ENCODE measurements around the gene CNDP2. TPM values are rescaled to one million over a fixed set of nuclear protein-coding genes. Genes with fewer than 3 reads are reported as not detected.

Gene CNDP2
- polyA plus RNA-seq, 2 of the 4 experiments (the other 2 are of a cell fraction), result 93.7 to 106 TPM

DNA sequence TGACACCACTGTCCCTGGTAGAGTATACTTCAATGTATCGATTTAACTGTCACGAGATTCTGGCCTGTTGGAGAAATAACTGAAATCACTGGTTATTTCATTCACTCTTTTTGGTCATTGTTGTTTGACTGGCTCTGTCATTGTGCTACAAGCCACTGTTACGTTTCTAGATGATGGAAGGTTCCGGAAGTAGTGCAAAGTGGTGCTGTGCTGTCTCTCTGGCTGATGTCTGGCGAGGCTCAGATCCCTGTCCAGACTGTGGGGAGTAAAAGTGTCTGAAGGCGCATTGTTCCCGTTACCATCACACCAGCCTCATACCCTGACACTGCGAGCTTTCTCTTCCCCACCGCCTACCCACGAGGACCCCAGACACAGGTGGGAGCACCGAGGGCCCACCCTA lies 49.8 kb downstream of the CNDP2 start:
- no peak for FAIRE-seq
- no peak for DNase-seq (ENCODE audit: low read depth in 1 of 2, low spot score in 1 of 2)
- Histone ChIP-seq H3K4me3 (no peak overlapping the region), H3K4me2 (no peak overlapping the region), H3K9me3 (0 out of 3 replicates have a peak, but pooled peaks cover 4% of the 10 kb centered on the region), H3K27ac (no peak overlapping the region), H3K4me1 (no peaks in the 10 kb centered on the region)
- ChIA-PET POLR2A (no interaction called here), CTCF (interaction anchor here (0.6 kb wide), 1 partner anchor 1783 kb away, joined by 3 read pairs; no protein-coding TSS in a partner anchor)
- TF ChIP-seq HOXB13 (CRISPR knock-in tag; IDR thresholded peaks at IDR 0.05; ENCODE audit: low read depth) (no peak), ZFP36 (IDR thresholded peaks at IDR 0.05; ENCODE audit: borderline replicate concordance, partially characterized antibody) (no peak), SREBF2 (IDR thresholded peaks at IDR 0.05) (no peak), HDAC2 (IDR thresholded peaks at IDR 0.05) (no peak), RAD21 (conservative IDR thresholded peaks at IDR 0.05 in 1 of 2, IDR thresholded peaks at IDR 0.05 in 1 of 2) (no peak), CBX8 (IDR thresholded peaks at IDR 0.05) (no peak), HOXB5 (CRISPR knock-in tag; IDR thresholded peaks at IDR 0.05) (no peak), KDM5A (IDR thresholded peaks at IDR 0.05) (no peak), EHF (CRISPR knock-in tag; IDR thresholded peaks at IDR 0.05) (no peak), BHLHE40 (IDR thresholded peaks at IDR 0.05; ENCODE audit: low read depth, low read length) (no peak), MAFK (IDR thresholded peaks at IDR 0.05; ENCODE audit: partially characterized antibody) (no peak), NPAS2 (CRISPR knock-in tag; IDR thresholded peaks at IDR 0.05; ENCODE audit: borderline replicate concordance) (no peak), PHF8 (IDR thresholded peaks at IDR 0.05; ENCODE audit: borderline replicate concordance, low read depth) (no peak)
- TF ChIP-seq, protein P1, sequence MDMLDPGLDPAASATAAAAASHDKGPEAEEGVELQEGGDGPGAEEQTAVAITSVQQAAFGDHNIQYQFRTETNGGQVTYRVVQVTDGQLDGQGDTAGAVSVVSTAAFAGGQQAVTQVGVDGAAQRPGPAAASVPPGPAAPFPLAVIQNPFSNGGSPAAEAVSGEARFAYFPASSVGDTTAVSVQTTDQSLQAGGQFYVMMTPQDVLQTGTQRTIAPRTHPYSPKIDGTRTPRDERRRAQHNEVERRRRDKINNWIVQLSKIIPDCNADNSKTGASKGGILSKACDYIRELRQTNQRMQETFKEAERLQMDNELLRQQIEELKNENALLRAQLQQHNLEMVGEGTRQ (IDR thresholded peaks at IDR 0.05), result no peak
- TF ChIP-seq, protein P2, sequence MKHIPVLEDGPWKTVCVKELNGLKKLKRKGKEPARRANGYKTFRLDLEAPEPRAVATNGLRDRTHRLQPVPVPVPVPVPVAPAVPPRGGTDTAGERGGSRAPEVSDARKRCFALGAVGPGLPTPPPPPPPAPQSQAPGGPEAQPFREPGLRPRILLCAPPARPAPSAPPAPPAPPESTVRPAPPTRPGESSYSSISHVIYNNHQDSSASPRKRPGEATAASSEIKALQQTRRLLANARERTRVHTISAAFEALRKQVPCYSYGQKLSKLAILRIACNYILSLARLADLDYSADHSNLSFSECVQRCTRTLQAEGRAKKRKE (CRISPR knock-in tag; IDR thresholded peaks at IDR 0.05; ENCODE audit: low read depth), result no peak
- 67% methylated on average over 11 of the region's 11 CpGs for WGBS (ENCODE audit: missing lambda C conversion rate)
- ATAC-seq, result no peak

DNA sequence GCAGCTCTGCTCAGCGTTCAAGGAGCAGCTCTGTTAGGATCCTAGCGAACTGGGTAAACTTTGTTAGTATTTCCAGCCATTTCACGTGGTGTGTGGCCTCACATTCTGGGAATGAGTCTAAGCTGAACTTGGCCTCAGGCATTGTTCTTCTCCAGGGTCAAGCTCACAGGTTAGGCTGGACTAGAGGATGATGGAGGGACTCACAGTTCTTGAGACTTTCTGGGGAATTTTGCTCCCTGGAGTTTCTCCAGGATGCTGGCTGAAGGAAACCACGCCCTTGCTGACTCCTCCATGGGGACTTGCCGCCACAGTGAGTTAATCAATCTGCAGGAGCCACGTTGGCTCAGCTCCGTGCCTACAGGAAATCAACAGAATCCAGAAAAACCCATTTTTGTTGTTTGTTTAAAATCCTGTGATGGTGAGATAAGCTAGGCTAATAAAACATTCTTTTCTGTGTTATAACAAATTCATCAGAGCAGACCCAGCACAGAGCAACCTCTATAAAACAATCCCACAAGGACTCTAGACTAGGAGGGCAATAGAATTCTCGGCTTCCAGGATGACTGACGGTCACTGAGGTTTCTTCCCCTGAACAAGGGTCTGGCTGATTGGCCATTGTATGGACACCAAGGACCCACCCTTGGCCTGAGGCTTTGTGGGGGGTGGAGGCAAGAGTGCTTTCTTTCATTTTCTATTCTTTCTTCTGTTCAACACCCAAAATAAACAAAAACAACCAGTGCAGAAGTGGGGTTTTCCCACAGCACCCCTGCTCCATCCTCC lies 50.8 kb downstream of the CNDP2 start:
- no peak overlapping the region for H3K27ac ChIP-seq
- TF ChIP-seq ZSCAN20 (CRISPR knock-in tag; IDR thresholded peaks at IDR 0.05) (no peak), CHD2 (IDR thresholded peaks at IDR 0.05; ENCODE audit: low read length, partially characterized antibody) (no peak), HDAC2 (IDR thresholded peaks at IDR 0.05) (no peak), ZC3H11A (IDR thresholded peaks at IDR 0.05) (no peak), FOXS1 (CRISPR knock-in tag; IDR thresholded peaks at IDR 0.05) (no peak)
- TF ChIP-seq, protein P3, sequence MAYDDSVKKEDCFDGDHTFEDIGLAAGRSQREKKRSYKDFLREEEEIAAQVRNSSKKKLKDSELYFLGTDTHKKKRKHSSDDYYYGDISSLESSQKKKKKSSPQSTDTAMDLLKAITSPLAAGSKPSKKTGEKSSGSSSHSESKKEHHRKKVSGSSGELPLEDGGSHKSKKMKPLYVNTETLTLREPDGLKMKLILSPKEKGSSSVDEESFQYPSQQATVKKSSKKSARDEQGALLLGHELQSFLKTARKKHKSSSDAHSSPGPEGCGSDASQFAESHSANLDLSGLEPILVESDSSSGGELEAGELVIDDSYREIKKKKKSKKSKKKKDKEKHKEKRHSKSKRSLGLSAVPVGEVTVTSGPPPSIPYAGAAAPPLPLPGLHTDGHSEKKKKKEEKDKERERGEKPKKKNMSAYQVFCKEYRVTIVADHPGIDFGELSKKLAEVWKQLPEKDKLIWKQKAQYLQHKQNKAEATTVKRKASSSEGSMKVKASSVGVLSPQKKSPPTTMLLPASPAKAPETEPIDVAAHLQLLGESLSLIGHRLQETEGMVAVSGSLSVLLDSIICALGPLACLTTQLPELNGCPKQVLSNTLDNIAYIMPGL (CRISPR knock-in tag; IDR thresholded peaks at IDR 0.05; ENCODE audit: borderline replicate concordance), result no peak
- ATAC-seq, result no peak
- WGBS (ENCODE audit: missing lambda C conversion rate), result 20% methylated on average over 8 of the region's 9 CpGs
- ChIA-PET POLR2A (no interaction called here), CTCF (interaction anchor here (2.5 kb wide), 1 partner anchor 194 kb away, joined by 8 read pairs; no protein-coding TSS in a partner anchor)
- 0 out of 3 replicates have a peak, but pooled peaks cover 4% of the 10 kb centered on the region for H3K9me3 ChIP-seq
- H3K4me3 ChIP-seq, result no peak overlapping the region
- no peaks in the 10 kb centered on the region for H3K4me1 ChIP-seq
- DNase-seq (ENCODE audit: low read depth in 1 of 2, low spot score in 1 of 2), result no peak
- no peak for FAIRE-seq
- H3K4me2 ChIP-seq, result no peak overlapping the region

Measured in A549 (cell line).